Osteocyte (in vitro differentiated cells): ENCODE data around the gene CPLANE1. TPM values are rescaled to one million over a fixed set of nuclear protein-coding genes. Genes with fewer than 3 reads are reported as not detected.
"Not testable (repeated sequence)": the region's sequence is repeated elsewhere in the genome, so short reads cannot be mapped to it uniquely, and the experiment has no call there.

Source experiments
- DNase-seq: peaks from one replicate; pipeline ENCODE4 v3.0.0; 2021; ENCODE audit warnings: mixed read lengths; ENCODE audit not compliant: unreplicated experiment; ENCODE audit errors: extremely low spot score
- H3K27ac Mint-ChIP-seq: one replicate; pipeline ENCODE4 v1.8.0; 2021; ENCODE audit warnings: mild to moderate bottlenecking, mixed read lengths; ENCODE audit not compliant: unreplicated experiment
- H3K27me3 Mint-ChIP-seq: one replicate; pipeline ENCODE4 v1.8.0; 2021; ENCODE audit warnings: mixed read lengths; ENCODE audit not compliant: unreplicated experiment
- H3K36me3 Mint-ChIP-seq: one replicate; pipeline ENCODE4 v1.8.0; 2021; ENCODE audit warnings: mixed read lengths; ENCODE audit not compliant: unreplicated experiment
- H3K4me1 Mint-ChIP-seq: one replicate; pipeline ENCODE4 v1.8.0; 2021; ENCODE audit warnings: mixed read lengths; ENCODE audit not compliant: unreplicated experiment
- H3K4me3 Mint-ChIP-seq: one replicate; pipeline ENCODE4 v1.8.0; 2021; ENCODE audit warnings: mild to moderate bottlenecking, moderate library complexity, mixed read lengths; ENCODE audit not compliant: unreplicated experiment
- H3K9me3 Mint-ChIP-seq: one replicate; pipeline ENCODE4 v1.8.0; 2021; ENCODE audit warnings: mixed read lengths; ENCODE audit not compliant: unreplicated experiment
- CTCF ChIP-seq: fragments of 200-600 bp; sonication (generic); IDR thresholded peaks from 2 replicates; pipeline ENCODE4 v1.5.0; 2021; ENCODE audit warnings: antibody characterized with exemption, mild to moderate bottlenecking, moderate library complexity
- total RNA-seq: library from RNA; stranded (reverse); gene quantifications from 2 replicates; pipeline ENCODE4 v1.2.1, GENCODE V29; 2021

The CPLANE1 gene
- total RNA-seq, 1 donor from 2014 or later = 33.7 TPM

- H3K27ac Mint-ChIP-seq = no peak overlapping the region
- H3K9me3 Mint-ChIP-seq = no peaks in the 10 kb centered on the region
- H3K27me3 Mint-ChIP-seq = no peaks in the 10 kb centered on the region
- H3K4me3 Mint-ChIP-seq = no peak overlapping the region
- no peak for DNase-seq
- no peak for TF ChIP-seq CTCF
- peaks cover 62% of the 10 kb centered on the region for H3K36me3 Mint-ChIP-seq
- no peaks in the 10 kb centered on the region for H3K4me1 Mint-ChIP-seq
Observed at GRCh38 chr5:37111426-37112382, 137.5 kb downstream of the CPLANE1 start.

- Mint-ChIP-seq H3K27me3 (no peaks in the 10 kb centered on the region), H3K27ac (no peak overlapping the region)
Observed at GRCh38 chr5:37110135-37110534, 139.0 kb downstream of the CPLANE1 start.

GRCh38 chr5:37109338-37109737 lies 139.8 kb downstream of the CPLANE1 start:
- TF ChIP-seq CTCF = no peak
- Mint-ChIP-seq H3K27ac (no peak overlapping the region), H3K36me3 (peaks cover 68% of the 10 kb centered on the region), H3K27me3 (no peaks in the 10 kb centered on the region), H3K9me3 (peaks cover 10% of the 10 kb centered on the region), H3K4me1 (no peaks in the 10 kb centered on the region), H3K4me3 (no peak overlapping the region)
- DNase-seq = no peak

More at GRCh38 chr5:37110135-37110534, 139.0 kb downstream of the CPLANE1 start:
- TF ChIP-seq CTCF = no peak
- H3K4me3 Mint-ChIP-seq = no peak overlapping the region
- H3K36me3 Mint-ChIP-seq = peaks cover 68% of the 10 kb centered on the region
- no peaks in the 10 kb centered on the region for H3K4me1 Mint-ChIP-seq
- H3K9me3 Mint-ChIP-seq = peaks cover 6% of the 10 kb centered on the region
- DNase-seq = no peak

- no peak for DNase-seq
- no peak overlapping the region for H3K4me3 Mint-ChIP-seq
- no peak for TF ChIP-seq CTCF
- H3K9me3 Mint-ChIP-seq = peaks cover 44% of the 10 kb centered on the region
- H3K27ac Mint-ChIP-seq = no peak overlapping the region
- H3K27me3 Mint-ChIP-seq = no peaks in the 10 kb centered on the region
- H3K4me1 Mint-ChIP-seq = no peaks in the 10 kb centered on the region
- peaks cover 67% of the 10 kb centered on the region for H3K36me3 Mint-ChIP-seq
Observed at GRCh38 chr5:37103302-37103701, 145.9 kb downstream of the CPLANE1 start.

- Mint-ChIP-seq H3K36me3 (peaks cover 58% of the 10 kb centered on the region), H3K9me3 (peaks cover 61% of the 10 kb centered on the region)
- H3K27ac Mint-ChIP-seq, DNase-seq, H3K27me3 Mint-ChIP-seq, H3K4me1 Mint-ChIP-seq, H3K4me3 Mint-ChIP-seq: not testable (repeated sequence)
Observed at GRCh38 chr5:37099267-37099666, 149.9 kb downstream of the CPLANE1 start.

- not testable (repeated sequence) for H3K27ac Mint-ChIP-seq, H3K4me1 Mint-ChIP-seq, H3K4me3 Mint-ChIP-seq, DNase-seq, H3K27me3 Mint-ChIP-seq
- H3K36me3 Mint-ChIP-seq = peaks cover 36% of the 10 kb centered on the region
- H3K9me3 Mint-ChIP-seq = peaks cover 33% of the 10 kb centered on the region
Observed at GRCh38 chr5:37093795-37094194, 155.4 kb downstream of the CPLANE1 start.
